Right cardiac atrium (tissue), 5 donors: ENCODE measurements around the gene ZNF677. TPM values are rescaled to one million over a fixed set of nuclear protein-coding genes. Genes with fewer than 3 reads are reported as not detected.
A peak's percentile ranks its signal among the peaks of the same experiment; 100 is the strongest.
"Not testable (repeated sequence)": the region's sequence is repeated elsewhere in the genome, so short reads cannot be mapped to it uniquely, and the experiment has no call there.

Source experiments
- ATAC-seq, 2 donors: fragments of 200-7000 bp; cut with Tn5 transposase; one replicate each; pipeline versions ENCODE4 v1.8.0 to v1.9.1; 2020; ENCODE audit warnings: moderate library complexity in 2 of 2, mild to moderate bottlenecking in 1 of 2
- DNase-seq, 3 donors: peaks; one replicate each; pipeline ENCODE4 v3.0.0-alpha.2; 2020
- H3K27ac ChIP-seq: one replicate; pipeline ENCODE4 v1.5.1; 2013; ENCODE audit warnings: mild to moderate bottlenecking, low read length, control low read depth, moderate library complexity
- H3K27me3 ChIP-seq: one replicate; pipeline ENCODE4 v1.6.1; 2013; ENCODE audit not compliant: control insufficient read depth, insufficient read depth
- H3K4me1 ChIP-seq: one replicate; pipeline ENCODE4 v1.6.1; 2013; ENCODE audit warnings: low read length; ENCODE audit not compliant: control insufficient read depth, insufficient read depth
- H3K4me3 ChIP-seq: one replicate; pipeline ENCODE4 v1.5.1; 2013; ENCODE audit warnings: low read length, control low read depth
- H3K9me3 ChIP-seq: one replicate; pipeline ENCODE4 v1.6.1; 2013; ENCODE audit warnings: low read length; ENCODE audit not compliant: control insufficient read depth
- WGBS: extraction: QIAGEN DNeasy Blood & Tissue Kit; methylation state at CpG from one replicate; pipeline ENCODE4 v1.1.7; 2013; 5-methylcytosine and 5-hydroxymethylcytosine counted together
- intact Hi-C, 4 donors: fragments of 100-400 bp; cut with DNase I; formaldehyde crosslinking; loops; one replicate each; pipeline versions ENCODE4 v1.11.0 to v1.14.0; 2022 to 2023
- polyA plus RNA-seq: library from polyadenylated mRNA; stranded (reverse); fragments of 200-250 nt; gene quantifications from one replicate; pipeline ENCODE4 v1.2.3, GENCODE V29; 2013
- total RNA-seq, 4 donors: library from RNA; stranded (reverse); fragmentation: NEBNext Ultra II Directional; extraction: Animal tissue kit (Norgen Biotek cat#: 25700); gene quantifications; one replicate each; pipeline ENCODE4 v1.2.1, GENCODE V29; 2021
- donor health status: healthy with polysubstance abuse.
- donor health status: DM: no; HTN: yes; CAD: no.
- donor health status: DM: no; HTN: no; CAD: no.
- donor health status: DM: no; HTN: yes; CAD: no; lungs with severe emphysema.
- donor health status: DM: yes; HTN: yes; CAD: no.

ZNF677 gene
- total and polyA plus RNA-seq, 5 donors: 18.7 to 27.9 (median 24.1) TPM

DNA sequence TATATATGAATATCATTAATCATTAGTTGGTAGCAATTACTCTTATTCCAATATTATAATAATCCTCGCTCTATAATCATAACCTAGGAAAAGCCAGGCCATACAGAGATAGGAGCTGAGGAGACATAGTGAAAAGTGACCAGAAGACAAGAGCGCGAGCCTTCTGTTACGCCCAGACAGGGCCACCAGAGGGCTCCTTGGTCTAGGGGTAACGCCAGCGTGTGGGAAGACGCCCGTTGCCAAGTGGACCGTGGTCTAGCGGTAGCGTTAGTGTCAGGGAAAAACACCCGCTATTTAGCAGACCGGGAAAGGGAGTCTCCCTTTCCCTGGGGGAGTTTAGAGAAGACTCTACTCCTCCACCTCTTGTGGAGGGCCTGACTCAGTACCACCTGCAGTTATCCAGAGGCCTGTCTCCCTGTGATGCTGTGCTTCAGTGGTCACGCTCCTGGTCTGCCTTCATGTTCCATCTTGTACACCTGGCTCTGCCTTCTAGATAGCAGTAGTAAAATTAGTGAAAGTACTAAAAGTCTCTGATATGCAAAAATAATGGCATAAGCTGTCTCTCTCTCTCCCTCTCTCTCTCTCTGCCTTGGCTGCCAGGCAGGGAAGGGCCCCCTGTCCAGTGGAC, 3.2 kb upstream of the ZNF677 start, which contains the start of gene VN1R2:
Gene VN1R2 (plus strand): TSS at position 578 of the 628 bp plus-strand sequence. CDS start 84 bp downstream, outside the sequence.
- H3K27me3 ChIP-seq, intact Hi-C loops, H3K9me3 ChIP-seq, DNase-seq, ATAC-seq, H3K27ac ChIP-seq, H3K4me3 ChIP-seq, H3K4me1 ChIP-seq: not testable (repeated sequence)
- WGBS: 62% methylated on average over 14 of the region's 14 CpGs

DNA sequence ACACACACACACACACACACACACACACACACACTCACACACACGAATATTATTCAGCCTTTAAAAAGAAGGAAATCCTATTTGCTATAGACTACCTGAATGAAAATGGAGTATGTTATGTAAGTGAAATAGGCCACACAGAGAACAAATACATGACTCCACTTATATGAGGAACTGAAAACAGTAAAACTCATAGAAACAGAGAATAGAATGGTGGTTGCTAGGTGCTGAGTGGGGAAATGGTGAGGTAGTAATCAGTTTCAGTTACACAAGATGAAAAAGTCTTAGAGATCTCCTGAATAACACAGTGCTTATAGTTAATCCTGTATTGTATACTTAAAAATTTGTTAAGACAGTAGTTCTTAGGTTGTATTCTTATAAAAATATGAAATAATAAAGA, 8.2 kb downstream of the ZNF677 start:
- Histone ChIP-seq H3K27me3 (no peaks in the 10 kb centered on the region), H3K9me3 (peaks cover 11% of the 10 kb centered on the region), H3K4me3 (no peak overlapping the region), H3K4me1 (no peaks in the 10 kb centered on the region), H3K27ac (no peak overlapping the region)
- 95% methylated on average over 1 of the region's 1 CpG for WGBS
- intact Hi-C loops: no loop called here
- no peak for ATAC-seq
- no peak for DNase-seq

DNA sequence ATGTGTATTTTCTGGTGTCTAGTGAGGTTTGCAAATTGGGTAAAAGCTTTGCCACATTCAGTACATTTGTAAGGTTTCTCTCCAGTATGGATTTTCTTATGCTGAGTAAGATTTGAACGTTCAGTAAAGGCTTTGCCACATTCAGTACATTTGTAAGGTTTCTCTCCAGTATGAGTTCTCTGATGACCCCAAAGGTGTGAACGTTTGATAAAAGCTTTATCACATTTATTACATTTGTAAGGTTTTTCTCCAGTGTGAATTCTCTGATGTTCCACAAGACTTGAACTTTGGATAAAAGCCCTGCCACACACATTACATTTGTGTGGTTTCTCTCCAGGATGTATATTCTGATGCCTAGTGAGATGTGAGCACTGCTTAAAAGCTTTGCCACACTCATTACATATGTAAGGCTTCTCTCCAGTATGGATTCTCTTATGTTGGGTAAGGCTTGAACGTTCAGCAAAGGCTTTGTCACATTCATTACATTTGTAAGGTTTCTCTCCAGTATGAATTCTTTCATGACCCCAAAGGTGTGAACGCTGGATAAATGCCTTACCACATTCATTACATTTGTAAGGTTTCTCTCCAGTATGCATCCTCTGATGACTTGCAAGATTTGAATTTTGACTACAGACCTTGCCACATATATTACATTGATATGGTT, 17.4 kb downstream of the ZNF677 start:
- Histone ChIP-seq H3K9me3 (peaks cover 16% of the 10 kb centered on the region), H3K27me3 (no peaks in the 10 kb centered on the region), H3K4me3 (no peak overlapping the region), H3K4me1 (no peaks in the 10 kb centered on the region), H3K27ac (no peak overlapping the region)
- WGBS: 95% methylated on average over 4 of the region's 4 CpGs
- ATAC-seq (no peak), DNase-seq (no peak)
- intact Hi-C loops: no loop called here

DNA sequence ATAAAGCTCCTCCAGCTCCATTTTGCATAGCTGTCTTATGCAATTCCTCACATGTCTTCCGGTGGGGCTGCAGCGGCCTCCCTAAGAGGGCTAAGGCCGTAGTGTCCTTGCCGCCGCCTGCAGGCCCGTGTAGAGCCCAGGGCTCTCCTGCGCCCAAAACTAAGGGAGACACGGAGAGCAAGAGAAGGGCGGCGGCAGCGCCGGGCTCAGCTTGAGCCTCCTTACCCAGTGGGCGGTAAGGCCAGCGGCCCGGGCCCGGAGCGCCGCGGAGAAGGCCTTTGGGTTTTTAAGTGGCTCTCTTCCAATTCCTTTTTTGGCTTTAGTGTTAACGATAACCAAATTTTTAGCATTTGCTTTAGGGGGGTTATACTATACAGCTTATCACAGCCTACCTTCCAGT, 30.1 kb downstream of the ZNF677 start:
- Histone ChIP-seq H3K4me1 (no peaks in the 10 kb centered on the region), H3K27ac (no peak overlapping the region), H3K27me3 (no peaks in the 10 kb centered on the region), H3K4me3 (no peak overlapping the region), H3K9me3 (peaks cover 12% of the 10 kb centered on the region)
- WGBS: 95% methylated on average over 20 of the region's 20 CpGs
- no peak for ATAC-seq
- intact Hi-C loops: no loop called here
- peak in 1 of 3 donors; percentile 29 for DNase-seq

DNA sequence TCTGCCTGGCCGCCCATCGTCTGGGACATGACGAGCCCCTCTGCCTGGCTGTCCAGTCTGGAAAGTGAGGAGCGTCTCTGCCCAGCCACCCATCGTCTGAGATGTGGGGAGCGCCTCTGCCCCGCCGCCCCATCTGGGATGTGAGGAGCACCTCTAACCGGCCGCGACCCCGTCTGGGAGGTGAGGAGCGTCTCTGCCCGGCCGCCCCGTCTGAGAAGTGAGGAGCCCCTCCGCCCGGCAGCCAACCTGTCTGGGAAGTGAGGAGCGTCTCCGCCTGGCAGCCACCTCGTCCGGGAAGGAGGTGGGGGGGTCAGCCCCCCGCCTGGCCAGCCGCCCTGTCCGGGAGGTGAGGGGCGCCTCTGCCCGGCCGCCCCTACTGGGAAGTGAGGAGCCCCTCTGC, 32.0 kb downstream of the ZNF677 start:
- peak in 1 of 3 donors; percentile 56 for DNase-seq
- intact Hi-C loops, ATAC-seq, H3K4me1 ChIP-seq, H3K27me3 ChIP-seq, H3K27ac ChIP-seq, H3K4me3 ChIP-seq: not testable (repeated sequence)
- peaks cover 11% of the 10 kb centered on the region for H3K9me3 ChIP-seq
- WGBS: 95% methylated on average over 28 of the region's 28 CpGs

DNA sequence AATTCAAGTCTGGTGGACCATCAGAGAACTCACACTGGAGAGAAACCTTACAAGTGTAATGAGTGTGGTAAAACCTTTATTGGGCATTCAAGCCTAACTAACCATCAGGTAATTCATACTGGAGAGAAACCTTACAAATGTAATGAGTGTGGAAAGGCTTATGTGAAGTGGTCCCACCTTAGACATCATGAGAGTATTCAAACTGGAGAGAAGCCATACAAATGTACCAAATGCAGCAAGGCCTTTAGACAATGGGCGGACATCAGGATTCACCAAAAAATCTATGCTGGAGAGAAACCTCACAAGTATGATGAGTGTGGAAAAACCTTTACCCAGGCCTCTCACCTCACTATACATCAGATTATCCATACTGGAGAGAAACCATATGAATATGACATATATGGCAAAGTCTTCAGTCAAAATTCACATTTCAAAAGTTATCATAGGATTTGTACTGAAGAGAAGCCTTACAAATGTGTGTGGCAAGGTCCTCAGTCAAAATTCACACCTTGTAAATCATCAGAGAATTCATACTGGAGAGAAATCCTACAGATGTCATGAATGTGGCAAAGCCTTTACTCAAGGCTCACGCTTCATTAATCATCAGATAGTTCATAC, 41.9 kb downstream of the ZNF677 start:
- WGBS: 96% methylated on average over 2 of the region's 2 CpGs
- DNase-seq (no peak), ATAC-seq (no peak)
- intact Hi-C loops: no loop called here
- Histone ChIP-seq H3K27me3 (no peaks in the 10 kb centered on the region), H3K9me3 (peaks cover 22% of the 10 kb centered on the region), H3K4me1 (no peaks in the 10 kb centered on the region), H3K27ac (no peak overlapping the region), H3K4me3 (no peak overlapping the region)

DNA sequence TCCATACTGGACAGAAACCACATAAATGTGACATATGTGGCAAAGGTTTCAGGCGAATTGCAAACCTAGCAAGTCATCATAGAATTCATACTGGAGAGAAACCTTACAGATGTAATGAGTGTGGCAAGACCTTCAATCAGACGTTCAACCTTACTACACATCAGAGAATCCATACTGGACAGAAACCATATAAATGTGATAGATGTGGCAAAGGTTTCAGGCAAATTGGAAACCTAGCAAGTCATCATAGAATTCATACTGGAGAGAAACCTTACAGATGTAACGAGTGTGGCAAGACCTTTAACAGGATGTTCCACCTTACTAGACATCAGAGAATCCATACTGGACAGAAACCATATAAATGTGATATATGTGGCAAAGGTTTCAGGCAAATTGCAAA, 43.1 kb downstream of the ZNF677 start:
- H3K4me1 ChIP-seq: not testable (repeated sequence)

DNA sequence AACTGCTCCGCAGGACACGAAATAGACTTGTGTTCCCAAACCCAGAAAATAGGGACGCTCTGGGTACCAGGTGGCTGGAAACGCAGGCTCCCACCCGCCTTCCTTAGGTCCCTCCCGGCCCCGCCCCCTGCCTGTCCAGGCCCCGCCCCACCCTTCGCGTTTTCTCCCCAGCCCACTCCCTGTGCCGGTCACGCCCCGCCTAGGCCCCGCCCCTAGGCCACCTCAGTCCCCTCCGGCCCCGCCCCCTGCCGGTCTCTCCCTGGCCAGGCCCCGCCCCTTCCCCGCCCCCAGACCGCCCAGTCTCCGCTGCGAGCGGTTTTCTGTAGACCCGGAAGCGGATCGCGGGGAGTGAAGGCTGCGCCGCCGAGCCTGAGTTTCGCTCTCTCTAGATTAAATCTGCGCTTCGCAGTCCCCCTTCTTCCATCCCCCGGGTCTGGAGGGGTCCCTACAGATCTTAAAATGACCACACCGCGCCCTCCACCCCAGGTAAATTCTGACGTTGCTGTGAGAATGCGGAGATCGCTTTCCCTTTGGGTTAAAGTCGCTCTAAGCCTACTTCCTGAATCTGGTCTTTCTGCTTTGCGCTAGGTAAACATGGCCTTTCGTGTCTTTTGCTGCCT, 57.8 kb downstream of the ZNF677 start:
- under 1% methylated on average over 42 of the region's 42 CpGs for WGBS
- H3K4me1 ChIP-seq: peaks cover 3% of the 10 kb centered on the region
- H3K9me3 ChIP-seq: no peaks in the 10 kb centered on the region
- peak overlapping the region; percentile 74 for H3K27ac ChIP-seq
- ATAC-seq: peak; percentile 98
- intact Hi-C loops: loop anchor here in 2 of 4 donors (10.0 kb wide), 3 partner anchors 122 to 318 kb away; partner anchors contain the start of gene ZNF525 (in 2 of the 2)
- DNase-seq: peak; percentile 99 to 100 (median 99)
- H3K27me3 ChIP-seq: no peaks in the 10 kb centered on the region
- peak overlapping the region; percentile 79 for H3K4me3 ChIP-seq

More for the DNA sequence above, 43.1 kb downstream of the ZNF677 start:
- H3K27ac ChIP-seq, DNase-seq, H3K27me3 ChIP-seq, ATAC-seq, intact Hi-C loops, H3K4me3 ChIP-seq: not testable (repeated sequence)
- peaks cover 22% of the 10 kb centered on the region for H3K9me3 ChIP-seq
- 91% methylated on average over 3 of the region's 3 CpGs for WGBS

DNA sequence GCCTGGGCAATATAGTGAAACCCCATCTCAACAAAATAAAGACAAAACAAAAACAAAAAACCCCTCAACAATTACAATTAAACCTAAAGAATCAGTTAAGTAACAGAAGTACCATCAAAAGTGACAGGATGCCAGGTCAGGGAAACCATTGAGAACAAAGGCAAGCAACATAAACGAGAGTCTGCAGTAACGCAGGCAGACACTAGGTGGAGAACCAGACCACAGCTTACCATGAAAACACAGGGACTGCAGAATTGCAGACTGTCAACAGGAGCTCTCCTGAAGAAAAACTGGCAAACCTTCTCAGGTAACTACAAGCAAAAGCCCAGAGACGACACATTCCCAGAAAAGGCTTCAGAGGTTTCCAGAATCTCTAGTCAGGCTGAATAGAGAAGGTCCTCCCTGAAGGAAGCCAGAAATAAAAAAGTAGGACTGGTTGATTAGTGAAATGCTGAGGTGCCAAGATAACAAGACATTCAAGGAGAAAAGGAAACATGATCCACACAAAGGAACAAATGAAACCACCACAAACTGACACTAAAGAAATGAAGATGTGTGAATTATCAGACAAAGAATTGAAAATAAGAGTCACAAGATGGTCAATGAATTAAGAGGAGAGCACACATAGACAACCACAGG, 59.3 kb downstream of the ZNF677 start:
- Histone ChIP-seq H3K27me3 (no peaks in the 10 kb centered on the region), H3K4me1 (peaks cover 3% of the 10 kb centered on the region), H3K27ac (no peak overlapping the region), H3K4me3 (no peak overlapping the region), H3K9me3 (no peaks in the 10 kb centered on the region)
- intact Hi-C loops: loop anchor here in 2 of 4 donors (10.0 kb wide), 3 partner anchors 121 to 319 kb away; partner anchors contain the start of gene ZNF525 (in 2 of the 2)
- peak; percentile 66 to 89 (median 72) for DNase-seq
- 1% methylated on average over 3 of the region's 3 CpGs for WGBS
- ATAC-seq: peak; percentile 34 to 47

DNA sequence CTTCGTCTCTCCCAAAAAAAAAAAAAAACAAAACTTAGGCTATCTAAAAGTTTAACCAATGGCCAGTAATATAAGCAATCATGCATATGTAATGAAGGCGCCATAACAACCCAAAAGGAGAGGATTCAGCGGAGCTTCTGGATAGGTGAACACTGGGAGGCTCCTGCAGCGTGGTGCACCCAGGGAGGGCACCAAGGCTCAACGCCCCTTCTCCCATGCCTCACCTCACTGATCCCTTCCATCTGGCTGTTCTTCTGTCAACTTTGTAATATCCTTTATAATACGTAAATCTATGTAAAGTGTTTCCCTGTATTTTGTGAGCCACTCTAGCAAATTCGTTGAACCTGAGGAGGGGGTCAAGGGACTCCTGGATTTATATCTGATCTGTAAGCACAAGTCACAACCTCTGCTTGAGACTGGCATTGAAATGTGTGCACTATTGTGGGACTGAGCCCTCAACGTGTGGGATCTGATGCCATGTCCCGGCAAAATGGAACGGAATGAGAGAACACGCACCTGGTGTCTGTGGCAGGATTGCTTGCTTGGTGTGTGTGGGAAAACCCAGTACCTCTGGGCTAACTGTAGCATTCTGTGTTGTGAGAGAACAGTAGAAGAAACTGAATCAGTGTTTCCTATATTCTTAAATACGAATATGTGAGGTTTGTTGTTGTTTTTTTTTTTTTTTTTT, 61.0 kb downstream of the ZNF677 start:
- no peak overlapping the region for H3K27ac ChIP-seq

More for the DNA sequence above, 61.0 kb downstream of the ZNF677 start:
- DNase-seq: peak in 1 of 3 donors; percentile 54
- Histone ChIP-seq H3K9me3 (no peaks in the 10 kb centered on the region), H3K4me1 (peaks cover 3% of the 10 kb centered on the region), H3K4me3 (peak overlapping the region; percentile 99), H3K27me3 (no peaks in the 10 kb centered on the region)
- intact Hi-C loops: loop anchor here in 2 of 4 donors (10.0 kb wide), 3 partner anchors 119 to 321 kb away; partner anchors contain the start of gene ZNF525 (in 2 of the 2)
- peak in 1 of 2 donors; percentile 1 for ATAC-seq
- 55% methylated on average over 12 of the region's 12 CpGs for WGBS
